RWPE2 (cell line): Measurements from ENCODE around the gene HAO1.
"Not testable (repeated sequence)": the region's sequence is repeated elsewhere in the genome, so short reads cannot be mapped to it uniquely, and the experiment has no call there.

Source experiments
- ATAC-seq: fragments of 200-7000 bp; cut with Tn5 transposase; 3 replicates; pipeline ENCODE4 v1.9.1; 2021; ENCODE audit warnings: low read depth
- DNase-seq: peaks from one replicate; pipeline ENCODE4 v3.0.0-alpha.2; 2020; ENCODE audit warnings: low spot score
- H3K27ac ChIP-seq: fragments of 450-650 bp; 2 replicates; pipeline ENCODE4 v1.5.1; 2017; ENCODE audit warnings: mild to moderate bottlenecking; ENCODE audit not compliant: poor library complexity, severe bottlenecking
- H3K27me3 ChIP-seq: fragments of 250-450 bp; sonication (Bioruptor Pico); 2 replicates; pipeline ENCODE4 v1.5.1; 2021; ENCODE audit warnings: mild to moderate bottlenecking, moderate library complexity; ENCODE audit not compliant: insufficient read depth, poor library complexity, severe bottlenecking
- H3K36me3 ChIP-seq: fragments of 250-450 bp; sonication (Bioruptor Pico); 2 replicates; pipeline ENCODE4 v1.5.1; 2020; ENCODE audit warnings: low read depth, mild to moderate bottlenecking, moderate library complexity
- H3K4me1 ChIP-seq: fragments of 250-450 bp; sonication (Bioruptor Pico); 2 replicates; pipeline ENCODE4 v1.5.1; 2021; ENCODE audit warnings: mild to moderate bottlenecking, moderate library complexity; ENCODE audit not compliant: insufficient read depth, poor library complexity, severe bottlenecking
- H3K4me3 ChIP-seq: fragments of 250-450 bp; sonication (Bioruptor Pico); 2 replicates; pipeline ENCODE4 v1.5.1; 2021; ENCODE audit warnings: mild to moderate bottlenecking, moderate library complexity; ENCODE audit not compliant: severe bottlenecking
- H3K9me3 ChIP-seq: fragments of 250-450 bp; sonication (Bioruptor Pico); 2 replicates; pipeline ENCODE4 v1.5.1; 2021; ENCODE audit warnings: mild to moderate bottlenecking, moderate library complexity; ENCODE audit not compliant: severe bottlenecking
- CTCF ChIP-seq: fragments of 450-650 bp; IDR thresholded peaks from one replicate; pipeline ENCODE4 v1.5.1; 2017; ENCODE audit warnings: mild to moderate bottlenecking, moderate library complexity; ENCODE audit not compliant: poor library complexity, severe bottlenecking

HAO1 gene

DNA sequence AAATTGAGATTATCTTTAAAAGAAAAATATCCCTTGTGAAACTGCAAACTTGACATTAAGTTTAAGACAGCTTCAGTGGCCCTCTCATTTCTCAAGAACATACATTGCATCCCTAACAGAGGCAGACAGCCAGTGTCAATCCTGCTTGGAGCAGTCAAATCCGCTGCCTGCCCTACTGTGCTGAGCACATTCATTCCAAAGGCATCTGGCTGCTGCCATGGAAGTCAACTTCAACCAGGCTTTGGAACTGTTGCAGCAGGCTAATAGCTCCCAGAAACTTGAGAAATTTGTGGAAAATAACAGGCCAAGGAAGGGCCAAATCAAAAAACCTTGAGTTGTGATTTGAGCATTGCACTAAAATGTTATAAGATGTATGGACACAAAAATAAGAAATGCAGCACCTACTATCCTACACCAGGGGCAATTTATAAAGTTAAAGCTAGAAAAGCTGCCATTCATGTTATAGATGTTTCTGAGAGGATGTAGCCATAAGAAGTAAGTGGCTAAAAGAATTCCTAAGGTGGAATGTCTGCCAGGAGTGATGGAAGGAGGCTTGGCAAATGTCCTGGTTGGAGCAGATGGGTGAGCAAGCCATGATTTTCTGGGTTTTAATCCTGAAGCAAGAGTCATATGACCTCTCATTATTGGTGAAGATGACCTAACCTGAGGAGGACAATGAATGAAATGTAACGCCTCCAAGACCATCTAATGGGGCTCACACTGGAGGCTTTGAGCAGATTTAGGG, 31.4 kb upstream of the HAO1 start:
- Histone ChIP-seq H3K27ac (no peak overlapping the region), H3K4me3 (no peak overlapping the region), H3K9me3 (no peaks in the 10 kb centered on the region), H3K36me3 (no peaks in the 10 kb centered on the region), H3K4me1 (no peaks in the 10 kb centered on the region), H3K27me3 (no peaks in the 10 kb centered on the region)
- ATAC-seq, result no peak
- no peak for TF ChIP-seq CTCF
- DNase-seq, result no peak

GRCh38 chr20:7967199-7967844, 27.1 kb upstream of the HAO1 start:
- Histone ChIP-seq H3K4me3 (no peak overlapping the region), H3K4me1 (no peaks in the 10 kb centered on the region), H3K36me3 (no peaks in the 10 kb centered on the region), H3K9me3 (no peaks in the 10 kb centered on the region), H3K27me3 (no peaks in the 10 kb centered on the region), H3K27ac (no peak overlapping the region)
- TF ChIP-seq CTCF, result no peak
- DNase-seq (no peak), ATAC-seq (peak; percentile 73)

- no peaks in the 10 kb centered on the region for H3K27me3 ChIP-seq
- no peak overlapping the region for H3K27ac ChIP-seq
- TF ChIP-seq CTCF, result no peak
- H3K4me3 ChIP-seq, result no peak overlapping the region
- no peaks in the 10 kb centered on the region for H3K4me1 ChIP-seq
- no peaks in the 10 kb centered on the region for H3K9me3 ChIP-seq
- ATAC-seq (no peak), DNase-seq (no peak)
- H3K36me3 ChIP-seq, result no peaks in the 10 kb centered on the region
Measured at GRCh38 chr20:7966176-7966575, 25.9 kb upstream of the HAO1 start.

DNA sequence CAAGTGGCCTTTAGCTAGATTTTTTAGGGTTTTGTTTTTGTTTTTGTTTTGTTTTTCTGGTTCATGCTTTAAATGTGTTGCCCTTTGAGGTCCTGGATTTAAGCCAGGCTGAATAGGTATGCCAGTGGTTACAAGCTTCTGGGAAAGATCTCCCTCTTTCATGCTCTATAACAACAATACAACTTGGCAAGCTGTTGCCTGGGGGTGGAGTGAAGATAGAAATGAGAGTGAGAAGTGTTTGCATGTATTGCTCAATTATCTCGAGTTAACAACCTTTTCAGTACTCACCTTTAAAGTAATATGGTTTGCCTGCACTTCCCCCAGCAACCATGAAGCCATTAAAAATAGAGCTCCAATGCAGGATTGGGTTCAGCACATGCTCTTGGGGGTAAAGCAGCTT, 19.2 kb upstream of the HAO1 start:
- TF ChIP-seq CTCF, result no peak
- DNase-seq, result no peak

DNA sequence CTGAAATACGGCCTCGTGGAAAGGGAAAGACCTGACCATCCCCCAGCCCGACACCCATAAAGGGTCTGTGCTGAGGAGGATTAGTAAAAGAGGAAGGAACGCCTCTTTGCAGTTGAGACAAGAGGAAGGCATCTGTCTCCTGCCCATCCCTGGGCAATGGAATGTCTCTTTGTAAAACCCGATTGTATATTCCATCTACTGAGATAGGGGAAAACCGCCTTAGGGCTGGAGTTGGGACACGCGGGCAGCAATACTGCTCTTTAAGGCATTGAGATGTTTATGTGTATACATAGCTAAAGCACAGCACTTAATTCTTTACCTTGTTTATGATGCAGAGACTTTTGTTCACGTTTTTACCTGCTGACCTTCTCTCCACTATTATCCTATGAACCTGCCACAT, 16.3 kb upstream of the HAO1 start:
- not testable (repeated sequence) for H3K9me3 ChIP-seq, ATAC-seq, H3K36me3 ChIP-seq, H3K4me3 ChIP-seq, H3K27ac ChIP-seq, H3K4me1 ChIP-seq, DNase-seq, H3K27me3 ChIP-seq

More for the DNA sequence above, 19.2 kb upstream of the HAO1 start:
- no peaks in the 10 kb centered on the region for H3K36me3 ChIP-seq
- H3K4me3 ChIP-seq, result no peak overlapping the region
- H3K4me1 ChIP-seq, result no peaks in the 10 kb centered on the region
- H3K27ac ChIP-seq, result no peak overlapping the region
- ATAC-seq, result no peak
- H3K9me3 ChIP-seq, result no peaks in the 10 kb centered on the region
- peaks cover 3% of the 10 kb centered on the region for H3K27me3 ChIP-seq
